OCI-LY3 (cell line): Measurements from ENCODE around the gene EPHA6.

Source experiments
- H2AFZ ChIP-seq: fragments of 200-600, 300-600 bp; shearing (Covaris generic); 2 replicates; pipeline ENCODE4 v1.6.0; 2014; ENCODE audit warnings: antibody characterized with exemption, low read depth, low read length
- H3K27ac ChIP-seq: fragments of 200-600, 300-600 bp; sonication (generic); 2 replicates; pipeline ENCODE4 v1.5.1; 2014; ENCODE audit warnings: mild to moderate bottlenecking, low read length, moderate library complexity, mixed read lengths
- H3K27me3 ChIP-seq: fragments of 200-600, 300-600 bp; sonication (generic); 2 replicates; pipeline ENCODE4 v1.6.1; 2014; ENCODE audit warnings: low read depth, low read length, mixed read lengths
- H3K36me3 ChIP-seq: fragments of 200-600, 300-600 bp; sonication (generic); replicated peaks from 2 replicates; pipeline ENCODE3; 2014; ENCODE audit warnings: low read depth, low read length, mixed read lengths
- H3K4me1 ChIP-seq: fragments of 300-600, 200-600 bp; sonication (generic); 2 replicates; pipeline ENCODE4 v1.6.1; 2014; ENCODE audit warnings: low read length, mixed read lengths
- H3K4me2 ChIP-seq: fragments of 200-600, 300-600 bp; sonication (generic); 2 replicates; pipeline ENCODE4 v1.6.1; 2014; ENCODE audit warnings: low read length, mixed read lengths
- H3K4me3 ChIP-seq: fragments of 300-600, 200-600 bp; sonication (generic); 2 replicates; pipeline ENCODE4 v1.5.1; 2014; ENCODE audit warnings: antibody characterized with exemption, mild to moderate bottlenecking, low read length, moderate library complexity
- H3K79me2 ChIP-seq: fragments of 300-600, 200-600 bp; shearing (Covaris generic); 2 replicates; pipeline ENCODE4 v1.6.1; 2014; ENCODE audit warnings: mild to moderate bottlenecking, low read length, mixed read lengths
- H3K9ac ChIP-seq: fragments of 300-600, 200-600 bp; shearing (Covaris generic); 2 replicates; pipeline ENCODE4 v1.6.0; 2014; ENCODE audit warnings: mild to moderate bottlenecking, low read length, moderate library complexity
- H3K9me3 ChIP-seq: fragments of 200-600, 300-600 bp; shearing (Covaris generic); 2 replicates; pipeline ENCODE4 v1.6.1; 2014; ENCODE audit warnings: low read length, mixed read lengths; ENCODE audit not compliant: insufficient read depth
- H4K20me1 ChIP-seq: fragments of 200-600, 300-600 bp; sonication (generic); 2 replicates; pipeline ENCODE4 v1.6.1; 2016; ENCODE audit warnings: low read length, mixed read lengths; ENCODE audit not compliant: insufficient read depth
- CTCF ChIP-seq: fragments of 200-600, 300-600 bp; sonication (generic); IDR thresholded peaks from 2 replicates; pipeline ENCODE4 v1.5.1; 2014; ENCODE audit warnings: antibody characterized with exemption, low read length, low read depth
- EZH2phosphoT487 ChIP-seq: fragments of 200-600 bp; shearing (Covaris generic); IDR thresholded peaks from 2 replicates; pipeline ENCODE4 v1.6.1; 2018; ENCODE audit warnings: antibody characterized with exemption, mixed run types, low read depth

The EPHA6 gene

GRCh38 chr3:97102641-97103040, 288.2 kb downstream of the EPHA6 start:
- no peak overlapping the region for H2AFZ ChIP-seq
- no peaks in the 10 kb centered on the region for H3K79me2 ChIP-seq
- H3K9me3 ChIP-seq = no peaks in the 10 kb centered on the region
- TF ChIP-seq EZH2phosphoT487 (no peak), CTCF (no peak)
- H3K36me3 ChIP-seq = no peaks in the 10 kb centered on the region
- H4K20me1 ChIP-seq = no peaks in the 10 kb centered on the region
- H3K4me1 ChIP-seq = no peaks in the 10 kb centered on the region
- H3K4me2 ChIP-seq = no peak overlapping the region
- H3K27ac ChIP-seq = no peak overlapping the region
- H3K27me3 ChIP-seq = no peaks in the 10 kb centered on the region
- no peak overlapping the region for H3K9ac ChIP-seq
- no peak overlapping the region for H3K4me3 ChIP-seq

GRCh38 chr3:97105989-97106651, 291.7 kb downstream of the EPHA6 start:
- H3K4me1 ChIP-seq = no peaks in the 10 kb centered on the region
- TF ChIP-seq CTCF = no peak
- no peak for TF ChIP-seq EZH2phosphoT487
- no peaks in the 10 kb centered on the region for H3K36me3 ChIP-seq
- no peak overlapping the region for H2AFZ ChIP-seq
- no peak overlapping the region for H3K4me3 ChIP-seq
- H3K79me2 ChIP-seq = no peaks in the 10 kb centered on the region
- no peaks in the 10 kb centered on the region for H4K20me1 ChIP-seq
- no peak overlapping the region for H3K27ac ChIP-seq
- no peaks in the 10 kb centered on the region for H3K9me3 ChIP-seq
- no peak overlapping the region for H3K4me2 ChIP-seq
- no peaks in the 10 kb centered on the region for H3K27me3 ChIP-seq
- no peak overlapping the region for H3K9ac ChIP-seq

- Histone ChIP-seq H3K4me3 (no peak overlapping the region), H3K79me2 (no peaks in the 10 kb centered on the region), H3K27me3 (no peaks in the 10 kb centered on the region), H2AFZ (no peak overlapping the region), H3K4me1 (no peaks in the 10 kb centered on the region), H3K36me3 (no peaks in the 10 kb centered on the region), H3K9ac (no peak overlapping the region), H3K27ac (no peak overlapping the region), H3K9me3 (no peaks in the 10 kb centered on the region), H3K4me2 (no peak overlapping the region), H4K20me1 (no peaks in the 10 kb centered on the region)
- TF ChIP-seq CTCF (no peak), EZH2phosphoT487 (no peak)
Observed at GRCh38 chr3:97106652-97106989, 292.2 kb downstream of the EPHA6 start.

GRCh38 chr3:97108136-97108535, 293.7 kb downstream of the EPHA6 start:
- H2AFZ ChIP-seq = no peak overlapping the region
- no peak for TF ChIP-seq CTCF
- no peak for TF ChIP-seq EZH2phosphoT487
- no peak overlapping the region for H3K4me3 ChIP-seq
- no peaks in the 10 kb centered on the region for H4K20me1 ChIP-seq
- H3K4me1 ChIP-seq = no peaks in the 10 kb centered on the region
- no peaks in the 10 kb centered on the region for H3K36me3 ChIP-seq
- no peaks in the 10 kb centered on the region for H3K9me3 ChIP-seq
- H3K4me2 ChIP-seq = no peak overlapping the region
- no peak overlapping the region for H3K27ac ChIP-seq
- no peak overlapping the region for H3K9ac ChIP-seq
- H3K27me3 ChIP-seq = no peaks in the 10 kb centered on the region
- no peaks in the 10 kb centered on the region for H3K79me2 ChIP-seq
